Stimulated activated CD4-positive, alpha-beta T cell treated with anti-CD3 and anti-CD28 coated beads, Interleukin-12 subunit alpha, Interleukin-12 subunit beta, amount 100 ng/mL, for 4 hours (primary cell): ENCODE data around the gene NKG7.
A peak's percentile ranks its signal among the peaks of the same experiment; 100 is the strongest.

Source experiments
- DNase-seq: peaks from one replicate; pipeline ENCODE4 v3.0.0-alpha.2; 2020

NKG7 gene

GRCh38 chr19:51333836-51334460 is 38.5 kb downstream of the NKG7 start:
- no peak for DNase-seq

GRCh38 chr19:51331716-51332115 is 40.7 kb downstream of the NKG7 start:
- DNase-seq: no peak

DNA sequence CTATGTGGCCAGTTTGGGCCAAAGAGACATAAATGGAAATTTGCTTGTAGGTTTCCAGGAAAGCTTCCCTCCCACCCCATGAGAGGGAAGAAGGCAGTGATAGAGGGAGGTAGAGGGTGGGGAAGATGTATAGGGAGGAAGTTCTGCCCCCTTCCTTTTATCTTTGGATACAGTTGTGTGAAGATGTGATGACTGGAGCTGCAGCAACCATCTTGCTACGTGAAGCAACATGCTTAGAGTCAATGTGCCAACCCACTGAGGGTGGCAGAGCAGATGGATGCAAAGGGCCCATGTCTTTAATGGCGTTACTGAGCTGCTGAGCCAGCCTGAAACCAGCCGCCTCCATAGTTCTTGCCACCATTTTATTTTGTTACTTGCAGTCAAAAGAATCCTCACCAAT is 41.3 kb downstream of the NKG7 start:
- no peak for DNase-seq

GRCh38 chr19:51330366-51330765 is 42.1 kb downstream of the NKG7 start:
- DNase-seq: no peak

DNA sequence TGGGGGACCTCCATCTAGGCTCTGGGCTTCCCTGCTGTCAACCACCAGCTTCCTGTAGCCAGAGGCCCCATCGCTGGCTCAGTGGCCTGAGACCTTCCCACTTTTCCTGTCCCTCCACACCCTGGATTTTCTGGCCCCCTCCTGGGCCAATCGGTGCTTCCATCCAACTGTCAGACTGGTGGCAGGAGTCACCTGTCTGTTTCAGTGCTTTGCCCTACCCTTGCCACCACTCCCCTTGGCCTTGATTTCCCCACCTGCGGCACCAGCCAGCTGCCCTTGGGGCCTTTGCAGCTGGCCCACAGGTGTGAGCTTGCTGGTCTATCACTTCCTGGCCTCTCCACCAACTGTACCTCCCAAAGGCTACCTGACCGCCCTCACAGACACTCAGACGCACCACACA is 43.0 kb downstream of the NKG7 start:
- DNase-seq: no peak

DNA sequence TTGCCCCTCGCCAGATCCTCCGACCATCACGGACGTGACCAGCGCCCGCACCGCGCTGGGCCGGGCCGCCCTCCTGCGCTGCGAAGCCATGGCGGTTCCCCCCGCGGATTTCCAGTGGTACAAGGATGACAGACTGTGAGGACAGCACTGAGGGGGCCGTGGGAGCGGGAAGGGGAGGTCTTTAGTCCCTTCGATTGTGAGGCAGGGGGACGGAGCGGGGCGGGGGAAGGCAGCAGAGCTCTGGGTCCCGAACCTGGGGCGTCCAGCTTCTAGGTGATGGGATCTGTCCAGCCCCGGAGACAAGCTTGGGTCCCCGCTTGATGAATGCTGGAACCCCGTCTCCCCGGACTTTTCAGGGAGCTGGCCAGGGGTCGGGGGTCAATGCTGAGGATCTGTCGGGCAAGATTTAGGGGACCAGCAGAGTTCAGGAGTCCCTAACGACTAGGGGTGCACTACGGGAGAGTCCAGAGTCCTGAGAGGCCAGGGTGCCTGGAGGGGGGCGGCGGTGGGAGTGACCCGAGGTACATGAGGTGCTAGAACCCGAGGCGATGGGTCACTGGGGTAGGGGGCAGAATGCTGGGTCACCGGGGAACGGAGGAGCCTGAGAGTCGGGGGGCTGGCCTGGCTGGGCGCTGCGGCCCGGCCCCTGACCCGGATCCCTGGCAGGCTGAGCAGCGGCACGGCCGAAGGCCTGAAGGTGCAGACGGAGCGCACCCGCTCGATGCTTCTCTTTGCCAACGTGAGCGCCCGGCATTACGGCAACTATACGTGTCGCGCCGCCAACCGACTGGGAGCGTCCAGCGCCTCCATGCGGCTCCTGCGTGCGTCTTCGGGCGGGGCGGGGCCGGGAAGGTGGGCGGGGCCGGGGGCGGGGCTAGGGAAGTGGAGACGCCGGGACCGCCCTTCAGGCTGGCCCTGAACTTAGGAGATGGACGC is 45.1 kb downstream of the NKG7 start:
- DNase-seq: peak; percentile 49

GRCh38 chr19:51326216-51327065 is 46.0 kb downstream of the NKG7 start:
- no peak for DNase-seq

GRCh38 chr19:51325161-51325976 is 47.1 kb downstream of the NKG7 start:
- no peak for DNase-seq

GRCh38 chr19:51324167-51324481 is 48.3 kb downstream of the NKG7 start:
- no peak for DNase-seq

DNA sequence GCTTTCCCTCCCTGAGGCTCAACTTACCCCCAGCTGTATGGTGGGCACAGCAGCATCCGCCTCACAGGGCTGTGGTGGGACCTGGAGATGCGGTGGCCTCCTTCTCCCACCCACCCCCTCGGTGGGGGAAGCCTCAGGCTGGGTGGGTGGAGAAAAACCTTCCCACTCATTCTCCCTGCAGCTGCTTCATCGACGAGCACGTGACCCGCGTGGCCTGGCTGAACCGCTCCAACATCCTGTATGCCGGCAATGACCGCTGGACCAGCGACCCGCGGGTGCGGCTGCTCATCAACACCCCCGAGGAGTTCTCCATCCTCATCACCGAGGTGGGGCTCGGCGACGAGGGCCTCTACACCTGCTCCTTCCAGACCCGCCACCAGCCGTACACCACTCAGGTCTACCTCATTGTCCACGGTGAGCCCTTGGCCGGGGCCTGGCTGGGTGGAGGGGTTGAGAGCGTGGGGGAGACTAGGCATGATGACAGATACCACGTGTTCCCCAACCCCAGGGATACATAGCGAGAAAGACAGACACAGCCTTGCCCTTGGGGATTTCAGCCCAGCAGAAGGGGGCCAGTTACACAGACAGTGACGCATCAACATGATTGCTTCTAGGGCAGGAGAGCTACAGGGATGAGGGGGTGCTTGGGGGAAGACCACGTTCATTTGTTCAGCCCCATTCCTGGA is 48.8 kb downstream of the NKG7 start:
- no peak for DNase-seq

- no peak for DNase-seq
Measured at GRCh38 chr19:51321799-51322198, 50.7 kb downstream of the NKG7 start.
